GM12892 (cell line): ENCODE data around the gene EPHB2.

Source experiments
- POLR2A ChIP-seq: IDR thresholded peaks from 2 replicates; pipeline ENCODE4 v1.6.1; 2011; ENCODE audit warnings: low read depth, low read length, control low read depth
- POLR2AphosphoS5 ChIP-seq: IDR thresholded peaks from 2 replicates; pipeline ENCODE4 v1.6.1; 2011; ENCODE audit warnings: low read depth, low read length, control low read depth

DNA sequence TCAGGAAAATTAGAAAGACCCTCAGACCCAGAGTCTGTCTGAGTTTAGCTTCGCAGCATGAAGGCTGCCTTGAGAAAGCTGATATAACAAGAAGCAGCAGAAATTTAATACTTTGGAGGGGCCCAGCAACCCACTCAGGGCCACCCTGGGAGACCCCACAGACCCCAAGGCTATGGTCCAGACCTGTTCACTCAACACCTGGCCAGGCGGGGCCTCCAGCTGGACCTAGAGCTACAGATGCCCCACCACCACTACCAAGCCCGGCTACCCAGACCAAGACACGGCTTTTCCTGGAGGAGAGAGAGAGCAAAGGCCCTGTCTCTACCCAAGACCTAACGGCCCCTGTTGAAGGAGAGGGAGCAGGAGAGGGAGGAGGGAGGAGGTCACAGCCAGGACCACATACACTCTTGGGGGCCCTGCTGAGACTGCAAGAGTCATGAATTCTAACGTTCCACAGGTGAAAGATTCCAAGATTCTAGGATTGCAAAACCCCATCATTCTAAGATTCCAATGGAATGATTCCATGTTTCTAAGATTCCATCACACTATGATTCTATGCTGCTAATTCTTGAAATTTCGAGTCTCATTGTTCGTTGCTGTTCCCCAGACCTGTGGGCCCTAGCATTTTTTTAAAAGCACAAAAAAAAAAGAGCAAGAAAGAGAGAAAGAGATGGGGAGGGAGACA lies 208.8 kb downstream of the EPHB2 start:
- TF ChIP-seq POLR2AphosphoS5 (no peak), POLR2A (no peak)
